Measurements from ENCODE around the gene PCDH7.

Gene PCDH7

DNA sequence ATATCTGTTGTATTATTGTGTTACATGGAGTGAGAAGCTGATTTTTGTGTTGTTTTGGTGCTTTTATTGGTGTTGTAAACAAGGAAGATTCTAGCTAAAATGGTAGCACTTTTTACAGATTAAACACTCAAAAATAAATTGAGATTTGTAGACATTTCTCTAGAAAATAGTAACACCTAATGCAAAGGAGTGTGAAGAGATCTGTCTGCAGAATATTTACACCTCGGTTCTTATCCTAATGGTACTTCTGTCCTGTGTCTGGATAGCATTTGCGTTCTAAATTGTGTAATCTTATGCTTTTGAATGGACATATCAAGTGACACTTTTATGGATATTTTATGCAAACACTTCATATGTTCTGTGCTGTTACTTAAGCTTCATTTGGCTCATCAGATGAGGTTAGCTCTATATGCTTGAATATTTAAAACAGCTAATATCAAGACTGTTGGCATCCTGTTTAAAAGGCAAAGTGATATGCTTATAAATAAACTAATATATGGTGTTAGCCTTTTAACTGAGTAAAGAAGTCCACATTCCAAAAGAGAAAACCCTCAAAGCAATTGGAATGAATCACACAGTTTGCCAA lies 6.0 kb downstream of the PCDH7 start:
- ChIA-PET CTCF (no interaction called here), POLR2A (no interaction called here)
- no peaks in the 10 kb centered on the region for H3K9me3 ChIP-seq (ENCODE audit: control insufficient read depth, insufficient read depth, low read depth, low read length)
- TF ChIP-seq, protein P1, sequence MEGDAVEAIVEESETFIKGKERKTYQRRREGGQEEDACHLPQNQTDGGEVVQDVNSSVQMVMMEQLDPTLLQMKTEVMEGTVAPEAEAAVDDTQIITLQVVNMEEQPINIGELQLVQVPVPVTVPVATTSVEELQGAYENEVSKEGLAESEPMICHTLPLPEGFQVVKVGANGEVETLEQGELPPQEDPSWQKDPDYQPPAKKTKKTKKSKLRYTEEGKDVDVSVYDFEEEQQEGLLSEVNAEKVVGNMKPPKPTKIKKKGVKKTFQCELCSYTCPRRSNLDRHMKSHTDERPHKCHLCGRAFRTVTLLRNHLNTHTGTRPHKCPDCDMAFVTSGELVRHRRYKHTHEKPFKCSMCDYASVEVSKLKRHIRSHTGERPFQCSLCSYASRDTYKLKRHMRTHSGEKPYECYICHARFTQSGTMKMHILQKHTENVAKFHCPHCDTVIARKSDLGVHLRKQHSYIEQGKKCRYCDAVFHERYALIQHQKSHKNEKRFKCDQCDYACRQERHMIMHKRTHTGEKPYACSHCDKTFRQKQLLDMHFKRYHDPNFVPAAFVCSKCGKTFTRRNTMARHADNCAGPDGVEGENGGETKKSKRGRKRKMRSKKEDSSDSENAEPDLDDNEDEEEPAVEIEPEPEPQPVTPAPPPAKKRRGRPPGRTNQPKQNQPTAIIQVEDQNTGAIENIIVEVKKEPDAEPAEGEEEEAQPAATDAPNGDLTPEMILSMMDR (tag by site-specific recombination; IDR thresholded peaks at IDR 0.05): no peak
- TF ChIP-seq ZNF777 (tag by site-specific recombination; IDR thresholded peaks at IDR 0.05; ENCODE audit: borderline replicate concordance): no peak
- peak; percentile 41; the same call in 1 of the 2 replicates for TF ChIP-seq FEZF1 (tag by site-specific recombination; IDR thresholded peaks at IDR 0.05)
- TF ChIP-seq IKZF3 (tag by site-specific recombination; IDR thresholded peaks at IDR 0.05): 0 out of 2 replicates have a peak, but pooled peaks have one; percentile 49
- TF ChIP-seq OSR2 (tag by site-specific recombination; IDR thresholded peaks at IDR 0.05): peak; percentile 52; the same call in 1 of the 2 replicates
- TF ChIP-seq ZBTB6 (tag by site-specific recombination; IDR thresholded peaks at IDR 0.05): no peak
- TF ChIP-seq, protein P2, sequence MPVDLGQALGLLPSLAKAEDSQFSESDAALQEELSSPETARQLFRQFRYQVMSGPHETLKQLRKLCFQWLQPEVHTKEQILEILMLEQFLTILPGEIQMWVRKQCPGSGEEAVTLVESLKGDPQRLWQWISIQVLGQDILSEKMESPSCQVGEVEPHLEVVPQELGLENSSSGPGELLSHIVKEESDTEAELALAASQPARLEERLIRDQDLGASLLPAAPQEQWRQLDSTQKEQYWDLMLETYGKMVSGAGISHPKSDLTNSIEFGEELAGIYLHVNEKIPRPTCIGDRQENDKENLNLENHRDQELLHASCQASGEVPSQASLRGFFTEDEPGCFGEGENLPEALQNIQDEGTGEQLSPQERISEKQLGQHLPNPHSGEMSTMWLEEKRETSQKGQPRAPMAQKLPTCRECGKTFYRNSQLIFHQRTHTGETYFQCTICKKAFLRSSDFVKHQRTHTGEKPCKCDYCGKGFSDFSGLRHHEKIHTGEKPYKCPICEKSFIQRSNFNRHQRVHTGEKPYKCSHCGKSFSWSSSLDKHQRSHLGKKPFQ (tag by site-specific recombination; IDR thresholded peaks at IDR 0.05): peak; percentile 81; the same call in 1 of the 2 replicates
- TF ChIP-seq, protein P3, sequence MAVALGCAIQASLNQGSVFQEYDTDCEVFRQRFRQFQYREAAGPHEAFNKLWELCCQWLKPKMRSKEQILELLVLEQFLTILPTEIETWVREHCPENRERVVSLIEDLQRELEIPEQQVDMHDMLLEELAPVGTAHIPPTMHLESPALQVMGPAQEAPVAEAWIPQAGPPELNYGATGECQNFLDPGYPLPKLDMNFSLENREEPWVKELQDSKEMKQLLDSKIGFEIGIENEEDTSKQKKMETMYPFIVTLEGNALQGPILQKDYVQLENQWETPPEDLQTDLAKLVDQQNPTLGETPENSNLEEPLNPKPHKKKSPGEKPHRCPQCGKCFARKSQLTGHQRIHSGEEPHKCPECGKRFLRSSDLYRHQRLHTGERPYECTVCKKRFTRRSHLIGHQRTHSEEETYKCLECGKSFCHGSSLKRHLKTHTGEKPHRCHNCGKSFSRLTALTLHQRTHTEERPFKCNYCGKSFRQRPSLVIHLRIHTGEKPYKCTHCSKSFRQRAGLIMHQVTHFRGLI (tag by site-specific recombination; IDR thresholded peaks at IDR 0.05): no peak
- no peak for TF ChIP-seq ZNF2 (tag by site-specific recombination; IDR thresholded peaks at IDR 0.05)
- peak; percentile 20; the same call in 1 of the 2 replicates for TF ChIP-seq ZNF366 (tag by site-specific recombination; conservative IDR thresholded peaks at IDR 0.05)
- TF ChIP-seq ZNF248 (tag by site-specific recombination; IDR thresholded peaks at IDR 0.05): no peak
- TF ChIP-seq ZNF843 (tag by site-specific recombination; IDR thresholded peaks at IDR 0.05): peak; percentile 60; the same call in 1 of the 2 replicates
- no peak for TF ChIP-seq ZNF76 (tag by site-specific recombination; IDR thresholded peaks at IDR 0.05; ENCODE audit: borderline replicate concordance, low read depth)
- no peak for TF ChIP-seq HOXC10 (CRISPR knock-in tag; IDR thresholded peaks at IDR 0.05)
- TF ChIP-seq, protein P4, sequence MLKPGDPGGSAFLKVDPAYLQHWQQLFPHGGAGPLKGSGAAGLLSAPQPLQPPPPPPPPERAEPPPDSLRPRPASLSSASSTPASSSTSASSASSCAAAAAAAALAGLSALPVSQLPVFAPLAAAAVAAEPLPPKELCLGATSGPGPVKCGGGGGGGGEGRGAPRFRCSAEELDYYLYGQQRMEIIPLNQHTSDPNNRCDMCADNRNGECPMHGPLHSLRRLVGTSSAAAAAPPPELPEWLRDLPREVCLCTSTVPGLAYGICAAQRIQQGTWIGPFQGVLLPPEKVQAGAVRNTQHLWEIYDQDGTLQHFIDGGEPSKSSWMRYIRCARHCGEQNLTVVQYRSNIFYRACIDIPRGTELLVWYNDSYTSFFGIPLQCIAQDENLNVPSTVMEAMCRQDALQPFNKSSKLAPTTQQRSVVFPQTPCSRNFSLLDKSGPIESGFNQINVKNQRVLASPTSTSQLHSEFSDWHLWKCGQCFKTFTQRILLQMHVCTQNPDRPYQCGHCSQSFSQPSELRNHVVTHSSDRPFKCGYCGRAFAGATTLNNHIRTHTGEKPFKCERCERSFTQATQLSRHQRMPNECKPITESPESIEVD (tag by site-specific recombination; IDR thresholded peaks at IDR 0.05): peak; percentile 66
- TF ChIP-seq, protein P5, sequence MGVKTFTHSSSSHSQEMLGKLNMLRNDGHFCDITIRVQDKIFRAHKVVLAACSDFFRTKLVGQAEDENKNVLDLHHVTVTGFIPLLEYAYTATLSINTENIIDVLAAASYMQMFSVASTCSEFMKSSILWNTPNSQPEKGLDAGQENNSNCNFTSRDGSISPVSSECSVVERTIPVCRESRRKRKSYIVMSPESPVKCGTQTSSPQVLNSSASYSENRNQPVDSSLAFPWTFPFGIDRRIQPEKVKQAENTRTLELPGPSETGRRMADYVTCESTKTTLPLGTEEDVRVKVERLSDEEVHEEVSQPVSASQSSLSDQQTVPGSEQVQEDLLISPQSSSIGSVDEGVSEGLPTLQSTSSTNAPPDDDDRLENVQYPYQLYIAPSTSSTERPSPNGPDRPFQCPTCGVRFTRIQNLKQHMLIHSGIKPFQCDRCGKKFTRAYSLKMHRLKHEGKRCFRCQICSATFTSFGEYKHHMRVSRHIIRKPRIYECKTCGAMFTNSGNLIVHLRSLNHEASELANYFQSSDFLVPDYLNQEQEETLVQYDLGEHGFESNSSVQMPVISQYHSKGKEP (tag by site-specific recombination; IDR thresholded peaks at IDR 0.05): peak; percentile 35; the same call in 1 of the 2 replicates
- 0 out of 2 replicates have a peak, but pooled peaks have one; percentile 49 for TF ChIP-seq ZEB2 (tag by site-specific recombination; IDR thresholded peaks at IDR 0.05)
- no peak for TF ChIP-seq ZNF776 (tag by site-specific recombination; IDR thresholded peaks at IDR 0.05; ENCODE audit: borderline replicate concordance)
- no peak for TF ChIP-seq HOXA7 (CRISPR knock-in tag; IDR thresholded peaks at IDR 0.05; ENCODE audit: borderline replicate concordance)
- no peak for TF ChIP-seq ZSCAN5A (tag by site-specific recombination; IDR thresholded peaks at IDR 0.05)
- peak; percentile 94 for TF ChIP-seq ZNF664 (tag by site-specific recombination; IDR thresholded peaks at IDR 0.05)
- TF ChIP-seq ZNF623 (tag by site-specific recombination; IDR thresholded peaks at IDR 0.05): no peak
- 0 out of 2 replicates have a peak, but pooled peaks have one; percentile 16 for TF ChIP-seq SP7 (tag by site-specific recombination; IDR thresholded peaks at IDR 0.05)
- no peak for TF ChIP-seq ZNF639 (tag by site-specific recombination; IDR thresholded peaks at IDR 0.05)
- H3K36me3 ChIP-seq (ENCODE audit: control insufficient read depth in 2 of 2, insufficient read depth in 1 of 2, low read length in 2 of 2): peaks cover 0 to 21% of the 10 kb centered on the region in 2 experiments; a peak in 1 of 3 replicates
- no peak overlapping the region for H3K27ac ChIP-seq (ENCODE audit: extremely low read depth, low read depth, low read length)
- peaks cover 3% of the 10 kb centered on the region; the same call in 1 of the 2 replicates for H3K4me1 ChIP-seq (ENCODE audit: control insufficient read depth, insufficient read depth, low read length)
- H3K4me3 ChIP-seq (ENCODE audit: low read depth, low read length): peak overlapping the region; percentile 86

Measured in HEK293 (cell line).